Skeletal muscle satellite cell (primary cell): ENCODE results near the gene RNF34.
A peak's percentile ranks its signal among the peaks of the same experiment; 100 is the strongest.
"Not testable (repeated sequence)": the region's sequence is repeated elsewhere in the genome, so short reads cannot be mapped to it uniquely, and the experiment has no call there.

Experiments
- H3K27me3 ChIP-seq: 2 replicates; pipeline ENCODE4 v1.7.0; 2013; ENCODE audit warnings: low read length; ENCODE audit not compliant: control insufficient read depth, insufficient read depth
- H3K36me3 ChIP-seq: 2 replicates; pipeline ENCODE4 v1.7.0; 2013; ENCODE audit warnings: mild to moderate bottlenecking, control low read depth, low read length; ENCODE audit not compliant: insufficient read depth
- H3K4me1 ChIP-seq: 2 replicates; pipeline ENCODE4 v1.7.0; 2013; ENCODE audit warnings: low read length; ENCODE audit not compliant: control insufficient read depth, insufficient read depth
- H3K4me2 ChIP-seq: 2 replicates; pipeline ENCODE4 v1.7.0; 2013; ENCODE audit warnings: mild to moderate bottlenecking, low read length
- H3K4me3 ChIP-seq: 2 replicates; pipeline ENCODE4 v1.7.0; 2013; ENCODE audit warnings: low read length
- H3K9ac ChIP-seq: 2 replicates; pipeline ENCODE4 v1.7.0; 2013; ENCODE audit warnings: mild to moderate bottlenecking, low read depth, low read length, moderate library complexity
- H3K9me3 ChIP-seq: replicated peaks from 2 replicates; pipeline ENCODE4 v1.7.0; 2013; ENCODE audit warnings: mild to moderate bottlenecking, control low read depth, low read length

RNF34 gene

DNA sequence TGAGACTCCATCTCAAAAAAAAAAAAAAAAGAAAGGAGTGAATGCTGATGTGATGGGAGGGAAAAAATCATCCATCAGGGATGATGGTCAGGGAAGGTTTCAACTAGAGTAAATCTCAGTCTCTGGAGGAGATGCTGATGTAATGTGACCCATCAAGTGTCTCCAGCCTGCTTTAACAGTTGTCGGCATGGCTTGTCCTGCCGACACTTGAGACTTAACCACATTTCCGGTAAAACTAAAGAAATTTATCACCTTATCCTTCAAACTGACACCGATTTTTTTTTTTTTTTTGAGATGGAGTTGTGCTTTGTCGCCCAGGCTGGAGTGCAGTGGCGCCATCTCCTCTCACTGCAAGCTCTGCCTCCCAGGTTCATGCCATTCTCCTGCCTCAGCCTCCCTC, 26.2 kb upstream of the RNF34 start:
- Histone ChIP-seq H3K4me2 (no peak overlapping the region), H3K36me3 (no peaks in the 10 kb centered on the region), H3K4me1 (no peaks in the 10 kb centered on the region), H3K4me3 (no peak overlapping the region), H3K9me3 (no peaks in the 10 kb centered on the region), H3K9ac (no peak overlapping the region), H3K27me3 (peaks cover 7% of the 10 kb centered on the region)

DNA sequence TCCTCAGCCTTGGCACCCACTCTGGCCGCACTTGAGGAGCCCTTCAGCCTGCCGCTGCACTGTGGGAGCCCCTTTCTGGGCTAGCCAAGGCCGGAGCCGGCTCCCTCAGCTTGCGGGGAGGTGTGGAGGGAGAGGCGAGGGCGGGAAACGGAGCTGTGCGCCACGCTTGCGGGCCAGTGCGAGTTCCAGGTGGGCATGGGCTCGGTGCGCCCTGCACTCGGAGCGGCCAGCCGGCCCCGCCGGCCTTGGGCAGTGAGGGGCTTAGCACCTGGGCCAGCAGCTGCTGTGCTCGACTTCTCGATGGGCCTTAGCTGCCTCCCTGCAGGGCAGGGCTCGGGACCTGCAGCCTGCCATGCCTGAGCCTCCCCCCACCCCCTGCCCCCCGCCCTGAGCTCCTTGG, 25.6 kb upstream of the RNF34 start:
- not testable (repeated sequence) for H3K4me3 ChIP-seq, H3K9me3 ChIP-seq, H3K36me3 ChIP-seq, H3K27me3 ChIP-seq, H3K4me1 ChIP-seq, H3K9ac ChIP-seq, H3K4me2 ChIP-seq

DNA sequence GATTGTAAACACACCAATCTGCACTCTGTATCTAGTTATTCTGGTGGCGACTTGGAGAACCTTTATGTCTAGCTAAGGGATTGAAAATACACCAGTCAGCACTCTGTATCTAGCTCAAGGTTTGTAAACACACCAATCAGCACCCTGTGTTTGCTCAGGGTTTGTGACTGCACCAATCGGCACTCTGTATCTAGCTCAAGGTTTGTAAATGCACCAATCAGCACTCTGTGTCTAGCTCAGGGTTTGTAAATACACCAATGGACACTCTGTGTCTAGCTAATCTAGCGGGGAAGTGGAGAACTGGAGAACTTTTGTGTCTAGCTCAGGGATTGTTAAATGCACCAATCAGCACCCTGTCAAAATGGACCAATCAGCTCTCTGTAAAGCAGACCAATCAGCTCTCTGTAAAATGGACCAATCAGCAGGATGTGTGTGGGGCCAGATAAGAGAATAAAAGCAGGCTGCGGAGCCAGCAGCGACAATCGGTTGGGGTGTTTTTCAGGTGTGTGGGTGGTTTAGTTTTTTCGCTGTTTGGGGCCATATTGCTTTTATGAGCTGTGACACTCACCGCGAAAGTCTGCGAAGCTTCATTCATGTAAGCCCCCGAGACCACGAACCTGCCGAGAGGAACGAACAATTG, 24.9 kb upstream of the RNF34 start:
- H3K4me1 ChIP-seq, H3K9ac ChIP-seq, H3K4me3 ChIP-seq, H3K36me3 ChIP-seq, H3K9me3 ChIP-seq, H3K4me2 ChIP-seq, H3K27me3 ChIP-seq: not testable (repeated sequence)

DNA sequence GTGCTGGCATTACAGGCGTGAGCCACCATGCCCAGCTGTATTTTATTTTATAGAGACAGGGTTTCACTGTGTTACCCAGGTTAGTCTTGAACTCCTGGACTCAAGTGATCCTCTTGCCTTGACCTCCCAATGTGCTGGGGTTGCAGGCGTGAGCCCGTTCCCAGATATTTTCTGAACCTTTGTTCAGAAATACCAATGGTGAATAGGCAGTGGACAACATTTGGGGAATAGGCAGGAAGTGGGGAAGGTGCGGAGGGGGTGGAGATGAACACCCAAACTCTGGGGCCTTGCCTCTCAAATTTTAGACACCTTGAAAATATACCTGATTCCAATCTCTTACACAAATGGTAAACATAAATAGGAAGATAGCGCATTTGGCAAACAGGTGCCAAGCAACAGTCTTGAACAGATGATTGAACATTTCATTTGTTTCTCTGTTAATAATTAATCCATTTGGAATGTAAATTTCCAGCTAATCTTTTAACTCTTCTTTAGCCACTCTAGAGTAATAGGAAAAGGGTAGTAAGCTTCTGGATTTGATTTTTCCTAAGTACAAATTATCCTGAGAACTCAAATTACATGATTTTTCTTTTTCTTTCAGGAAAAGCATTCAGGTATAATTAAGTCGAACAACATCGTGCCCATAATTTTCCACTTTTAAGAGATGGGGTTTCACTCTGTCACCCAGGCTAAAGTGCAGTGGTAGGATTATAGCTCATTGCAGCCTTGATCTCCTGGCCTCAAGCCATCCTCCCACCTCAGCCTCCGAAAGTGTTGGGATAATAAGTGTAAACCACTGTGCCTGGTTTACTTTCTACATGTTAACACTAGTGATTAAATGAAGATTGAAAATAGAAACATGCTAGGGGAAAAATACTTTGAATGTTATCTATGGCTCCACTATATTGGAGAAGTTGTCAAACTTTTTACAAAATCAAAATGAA, 22.9 kb upstream of the RNF34 start:
- Histone ChIP-seq H3K4me1 (no peaks in the 10 kb centered on the region), H3K36me3 (no peaks in the 10 kb centered on the region), H3K27me3 (peaks cover 7% of the 10 kb centered on the region), H3K9me3 (no peaks in the 10 kb centered on the region), H3K4me3 (no peak overlapping the region), H3K4me2 (no peak overlapping the region), H3K9ac (no peak overlapping the region)

DNA sequence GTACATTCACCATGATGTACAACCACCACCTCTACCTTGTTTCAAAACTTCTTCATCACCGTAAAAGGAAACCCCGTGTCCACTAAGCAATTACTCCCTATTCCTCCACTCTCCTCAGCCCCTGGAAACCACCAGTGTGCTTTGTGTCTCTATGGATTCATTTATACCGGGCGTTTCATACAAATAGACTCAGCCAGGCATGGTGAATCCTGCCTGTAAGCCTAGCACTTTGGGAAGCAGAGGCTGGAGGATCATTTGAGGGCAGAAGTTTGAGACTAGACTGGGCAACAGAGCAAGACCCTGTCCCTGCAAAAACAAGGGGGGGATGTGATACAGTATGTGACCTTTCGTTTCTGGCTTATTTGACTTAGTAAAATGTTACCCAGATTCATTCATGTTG, 21.2 kb upstream of the RNF34 start:
- no peak overlapping the region for H3K4me3 ChIP-seq
- H3K9ac ChIP-seq, result no peak overlapping the region
- H3K27me3 ChIP-seq, result peaks cover 12% of the 10 kb centered on the region
- H3K36me3 ChIP-seq, result no peaks in the 10 kb centered on the region
- no peaks in the 10 kb centered on the region for H3K9me3 ChIP-seq
- no peaks in the 10 kb centered on the region for H3K4me1 ChIP-seq
- H3K4me2 ChIP-seq, result no peak overlapping the region

DNA sequence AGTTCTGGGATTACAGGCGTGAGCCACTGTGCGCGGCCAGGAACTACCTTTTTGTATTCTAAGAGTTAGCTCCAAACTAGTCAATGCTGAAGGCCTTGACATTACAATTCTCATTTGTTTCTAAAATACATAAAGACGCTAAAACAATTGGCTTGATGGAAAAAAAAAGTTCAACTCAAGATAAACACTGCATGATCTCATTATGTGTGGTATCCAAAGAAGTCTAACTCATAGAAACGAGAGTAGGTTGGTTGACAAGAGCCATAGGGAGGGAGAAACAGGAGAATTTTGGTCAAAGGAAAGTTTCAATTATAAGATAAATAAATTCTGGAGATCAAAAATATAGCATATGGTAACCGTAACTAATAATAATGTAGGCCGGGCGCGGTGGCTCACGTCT, 20.0 kb upstream of the RNF34 start:
- H3K27me3 ChIP-seq, result peaks cover 12% of the 10 kb centered on the region
- H3K9ac ChIP-seq, result no peak overlapping the region
- no peaks in the 10 kb centered on the region for H3K4me1 ChIP-seq
- no peak overlapping the region for H3K4me2 ChIP-seq
- H3K36me3 ChIP-seq, result no peaks in the 10 kb centered on the region
- no peaks in the 10 kb centered on the region for H3K9me3 ChIP-seq
- H3K4me3 ChIP-seq, result no peak overlapping the region

DNA sequence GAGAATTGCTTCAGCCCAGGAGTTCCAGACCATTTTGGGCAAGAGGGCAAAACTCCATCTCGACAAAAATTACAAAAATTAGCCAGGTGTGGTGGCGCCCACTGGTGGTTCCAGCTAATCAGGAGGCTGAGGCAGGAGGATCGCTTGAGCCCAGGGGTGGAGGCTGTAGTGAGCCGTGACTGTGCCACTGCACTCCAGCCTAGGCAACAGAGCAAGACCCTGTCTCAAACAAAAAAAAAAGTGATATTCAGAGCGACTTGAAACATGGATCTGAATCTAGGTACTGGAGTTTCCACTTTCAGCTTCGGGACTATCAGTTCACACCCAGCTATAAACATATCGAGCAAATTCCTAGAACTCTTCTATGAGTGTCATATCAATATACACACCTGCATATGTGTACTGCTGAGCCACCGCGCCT, 16.3 kb upstream of the RNF34 start:
- Histone ChIP-seq H3K9me3 (no peaks in the 10 kb centered on the region), H3K9ac (no peak overlapping the region), H3K4me3 (no peak overlapping the region), H3K4me1 (no peaks in the 10 kb centered on the region), H3K36me3 (no peaks in the 10 kb centered on the region), H3K4me2 (no peak overlapping the region), H3K27me3 (peaks cover 6% of the 10 kb centered on the region)

DNA sequence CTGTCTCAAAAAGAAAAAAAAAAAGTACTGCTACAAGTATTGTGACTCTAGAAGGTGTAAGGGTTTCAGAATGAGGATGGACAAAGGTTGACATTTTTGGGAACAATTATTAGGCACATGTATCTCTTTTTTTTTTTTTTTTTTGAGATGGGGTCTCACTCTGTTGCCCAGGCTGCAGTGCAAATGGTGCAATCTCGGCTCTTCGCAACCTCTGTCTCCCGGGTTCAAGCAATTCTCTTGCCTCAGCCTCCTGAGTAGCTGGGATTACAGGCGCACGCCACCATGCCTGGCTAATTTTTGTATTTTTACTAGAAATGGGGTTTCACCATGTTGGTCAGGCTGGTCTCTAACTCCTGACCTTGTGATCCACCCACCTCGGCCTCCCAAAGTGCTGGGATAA, 15.0 kb upstream of the RNF34 start:
- not testable (repeated sequence) for H3K36me3 ChIP-seq, H3K4me3 ChIP-seq, H3K9me3 ChIP-seq, H3K27me3 ChIP-seq, H3K4me1 ChIP-seq, H3K9ac ChIP-seq, H3K4me2 ChIP-seq

DNA sequence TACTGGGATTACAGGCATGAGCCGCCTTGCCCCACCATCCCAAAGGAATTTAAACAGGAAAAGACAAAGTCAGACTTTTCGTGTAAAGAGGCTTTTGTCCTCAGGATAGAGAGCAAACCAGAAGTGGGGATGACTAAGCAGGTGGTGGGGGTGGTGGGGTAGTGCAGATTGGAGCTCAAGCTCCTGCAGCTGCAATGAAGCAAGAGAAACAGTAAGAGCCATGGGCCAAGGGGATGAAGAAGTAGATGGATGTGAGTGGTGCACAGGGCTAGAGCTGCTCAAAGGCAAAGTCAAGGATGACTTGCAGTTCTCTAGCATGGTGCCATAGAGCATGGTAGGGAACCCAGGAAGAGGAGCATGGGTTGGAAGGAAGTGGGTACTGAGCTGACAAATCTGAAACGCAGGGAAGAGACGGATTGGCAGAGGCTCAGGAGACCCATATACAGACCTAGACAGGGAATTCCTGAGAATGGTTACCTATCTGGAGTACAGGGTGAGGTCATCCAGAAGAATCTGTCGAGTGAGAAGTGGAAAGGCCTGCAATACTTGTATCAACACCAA, 11.4 kb upstream of the RNF34 start:
- Histone ChIP-seq H3K4me3 (no peak overlapping the region), H3K36me3 (no peaks in the 10 kb centered on the region), H3K9ac (no peak overlapping the region), H3K4me2 (no peak overlapping the region), H3K27me3 (peaks cover 3% of the 10 kb centered on the region), H3K9me3 (no peaks in the 10 kb centered on the region), H3K4me1 (no peaks in the 10 kb centered on the region)

DNA sequence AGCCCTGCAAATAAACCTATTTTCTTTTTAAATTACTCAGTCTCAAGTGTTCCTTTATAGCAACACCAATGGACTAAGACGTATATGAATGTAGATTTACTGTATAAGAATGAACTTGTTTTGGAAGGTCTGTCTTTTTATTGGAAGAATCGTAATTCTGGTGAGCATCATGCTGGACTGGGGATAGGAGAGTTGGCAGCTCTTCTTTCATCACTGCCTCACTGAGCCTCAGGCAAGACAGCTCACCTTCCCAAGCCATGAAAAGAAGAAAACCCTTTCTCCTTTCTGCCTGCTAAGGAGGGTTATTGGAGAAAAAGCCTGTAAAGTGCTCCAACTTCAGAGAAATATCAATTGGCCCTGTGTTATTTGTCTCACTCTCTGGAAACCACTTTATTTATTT, 9.1 kb upstream of the RNF34 start:
- Histone ChIP-seq H3K36me3 (no peaks in the 10 kb centered on the region), H3K4me1 (no peaks in the 10 kb centered on the region), H3K27me3 (no peaks in the 10 kb centered on the region), H3K9me3 (no peaks in the 10 kb centered on the region), H3K4me3 (no peak overlapping the region), H3K9ac (no peak overlapping the region), H3K4me2 (no peak overlapping the region)

- no peaks in the 10 kb centered on the region for H3K36me3 ChIP-seq
- no peaks in the 10 kb centered on the region for H3K27me3 ChIP-seq
- no peak overlapping the region for H3K4me3 ChIP-seq
- H3K9me3 ChIP-seq, result no peaks in the 10 kb centered on the region
- peak overlapping the region; percentile 19 for H3K4me2 ChIP-seq
- no peak overlapping the region for H3K9ac ChIP-seq
- H3K4me1 ChIP-seq, result no peaks in the 10 kb centered on the region
These were observed 8.1 kb upstream of the RNF34 start for GRCh38 chr12:121391619-121392324.
